Brain microvascular endothelial cell (primary cell): ENCODE measurements around the gene BHLHA15.
A peak's percentile ranks its signal among the peaks of the same experiment; 100 is the strongest.

ENCODE experiments used
- DNase-seq: peaks from one replicate; pipeline ENCODE4 v3.0.0-alpha.2; 2020
- H3K27ac ChIP-seq: fragments of 250-450 bp; sonication (Bioruptor Pico); 2 replicates; pipeline ENCODE4 v1.5.1; 2020; ENCODE audit warnings: mild to moderate bottlenecking, moderate library complexity
- H3K27me3 ChIP-seq: fragments of 250-450 bp; sonication (Bioruptor Pico); replicated peaks from 2 replicates; pipeline ENCODE4 v1.5.1; 2020; ENCODE audit warnings: mild to moderate bottlenecking
- H3K36me3 ChIP-seq: fragments of 250-450 bp; sonication (Bioruptor Pico); replicated peaks from 2 replicates; pipeline ENCODE4 v1.5.1; 2020; ENCODE audit warnings: mild to moderate bottlenecking
- H3K4me3 ChIP-seq: 2 replicates; pipeline ENCODE4 v1.5.1; 2011; ENCODE audit warnings: low read depth, mild to moderate bottlenecking, control low read depth, low read length, moderate library complexity
- in situ Hi-C: cut with HindIII; loops from 2 replicates; pipeline ENCODE4 v1.10.0; 2017; ENCODE audit warnings: low sequenced_read_pairs, low pct_ligation_motif_present
- TF ChIP-seq, protein P1 (sequence below): IDR thresholded peaks from 2 replicates; pipeline ENCODE4 v1.5.1; 2011; ENCODE audit warnings: low read depth, mild to moderate bottlenecking, moderate library complexity, low read length, control low read depth, inconsistent platforms; ENCODE audit errors: missing control alignments

BHLHA15 gene

DNA sequence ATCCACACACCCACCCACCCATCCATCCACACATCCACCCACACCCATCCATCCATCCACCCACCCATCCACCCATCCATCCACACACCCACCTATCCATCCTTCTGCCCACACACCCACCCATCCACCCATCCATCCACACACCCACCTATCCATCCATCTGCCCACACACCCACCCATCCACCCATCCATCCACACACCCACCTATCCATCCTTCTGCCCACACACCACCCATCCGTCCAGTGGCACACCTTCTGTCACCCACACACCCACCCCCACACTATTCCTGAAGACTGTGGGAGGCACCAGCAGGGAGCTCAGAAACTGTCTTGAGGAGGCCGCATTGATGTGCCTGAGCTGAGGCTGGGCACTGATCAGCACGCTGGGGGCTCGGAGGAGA lies 31.7 kb downstream of the BHLHA15 start:
- in situ Hi-C loops = no loop called here
- H3K36me3 ChIP-seq = peaks cover 22% of the 10 kb centered on the region
- H3K27ac ChIP-seq = no peak overlapping the region

DNA sequence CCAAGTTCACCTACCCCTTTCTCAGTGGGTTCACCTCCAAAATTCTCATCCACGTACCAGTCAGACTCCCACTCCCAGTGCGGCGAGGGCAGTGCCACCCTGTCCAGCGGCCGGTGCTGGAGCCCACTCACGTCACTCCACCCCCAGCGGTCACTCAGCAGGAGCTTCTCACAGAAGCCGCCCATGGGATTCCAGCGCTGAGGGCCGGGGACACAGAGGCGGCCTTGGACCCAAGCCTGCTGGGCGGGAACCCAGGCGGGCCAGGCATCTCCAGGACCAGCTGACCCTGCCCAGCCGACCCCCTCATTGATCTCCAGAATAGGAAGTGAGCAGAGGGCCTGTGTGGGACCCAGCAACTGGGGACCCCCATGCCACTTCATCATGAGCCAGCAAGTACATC lies 33.6 kb downstream of the BHLHA15 start:
- TF ChIP-seq, protein P1, sequence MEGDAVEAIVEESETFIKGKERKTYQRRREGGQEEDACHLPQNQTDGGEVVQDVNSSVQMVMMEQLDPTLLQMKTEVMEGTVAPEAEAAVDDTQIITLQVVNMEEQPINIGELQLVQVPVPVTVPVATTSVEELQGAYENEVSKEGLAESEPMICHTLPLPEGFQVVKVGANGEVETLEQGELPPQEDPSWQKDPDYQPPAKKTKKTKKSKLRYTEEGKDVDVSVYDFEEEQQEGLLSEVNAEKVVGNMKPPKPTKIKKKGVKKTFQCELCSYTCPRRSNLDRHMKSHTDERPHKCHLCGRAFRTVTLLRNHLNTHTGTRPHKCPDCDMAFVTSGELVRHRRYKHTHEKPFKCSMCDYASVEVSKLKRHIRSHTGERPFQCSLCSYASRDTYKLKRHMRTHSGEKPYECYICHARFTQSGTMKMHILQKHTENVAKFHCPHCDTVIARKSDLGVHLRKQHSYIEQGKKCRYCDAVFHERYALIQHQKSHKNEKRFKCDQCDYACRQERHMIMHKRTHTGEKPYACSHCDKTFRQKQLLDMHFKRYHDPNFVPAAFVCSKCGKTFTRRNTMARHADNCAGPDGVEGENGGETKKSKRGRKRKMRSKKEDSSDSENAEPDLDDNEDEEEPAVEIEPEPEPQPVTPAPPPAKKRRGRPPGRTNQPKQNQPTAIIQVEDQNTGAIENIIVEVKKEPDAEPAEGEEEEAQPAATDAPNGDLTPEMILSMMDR = no peak
- in situ Hi-C loops = no loop called here
- no peak for DNase-seq
- Histone ChIP-seq H3K27me3 (no peaks in the 10 kb centered on the region), H3K36me3 (peaks cover 14% of the 10 kb centered on the region), H3K27ac (no peak overlapping the region), H3K4me3 (no peak overlapping the region)

More for the DNA sequence above, 31.7 kb downstream of the BHLHA15 start:
- Histone ChIP-seq H3K27me3 (no peaks in the 10 kb centered on the region), H3K4me3 (no peak overlapping the region)
- no peak for DNase-seq
- TF ChIP-seq, protein P1 = no peak

DNA sequence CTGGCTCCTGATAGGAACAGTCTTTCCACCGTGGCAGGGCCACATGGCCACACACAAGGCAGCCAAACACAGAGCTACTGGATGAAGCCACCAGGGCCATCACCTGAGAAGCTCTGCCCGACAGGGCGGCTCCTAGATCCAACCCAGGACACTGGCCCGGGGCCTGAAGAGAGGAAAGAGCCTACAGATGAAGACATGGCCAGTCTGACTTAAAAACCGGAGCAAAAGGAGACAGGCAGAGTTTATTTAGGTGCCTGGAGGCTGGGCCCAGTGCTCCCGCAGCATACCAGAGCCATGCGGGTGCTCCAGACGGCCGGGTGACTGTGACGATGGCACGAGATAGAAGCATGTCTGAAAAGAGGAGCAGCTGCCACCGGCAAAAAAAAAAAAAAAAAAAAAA lies 36.9 kb downstream of the BHLHA15 start:
- Histone ChIP-seq H3K36me3 (peaks cover 7% of the 10 kb centered on the region), H3K4me3 (no peak overlapping the region), H3K27ac (no peak overlapping the region), H3K27me3 (no peaks in the 10 kb centered on the region)
- TF ChIP-seq, protein P1 = no peak
- in situ Hi-C loops = no loop called here
- DNase-seq = no peak

DNA sequence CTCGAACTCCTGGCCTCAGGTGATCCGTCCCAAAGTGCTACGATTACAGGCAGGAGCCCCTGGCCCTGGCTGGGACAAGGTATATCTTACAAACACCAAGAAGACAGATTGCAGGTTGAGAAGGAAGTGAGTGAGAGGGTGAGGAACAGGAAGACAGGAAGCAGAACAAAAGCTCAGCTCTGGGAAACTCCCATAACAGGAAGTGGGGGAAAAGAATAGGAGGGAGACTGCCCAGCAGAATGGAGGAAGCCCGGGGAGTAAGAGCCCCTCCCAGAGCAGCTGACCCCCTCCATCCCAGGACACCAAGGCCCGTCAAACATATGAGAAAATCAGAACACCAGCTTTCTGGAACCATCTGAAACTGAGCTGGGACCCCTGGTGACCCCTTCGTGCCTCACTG lies 37.9 kb downstream of the BHLHA15 start:
- Histone ChIP-seq H3K36me3 (peaks cover 7% of the 10 kb centered on the region), H3K27ac (no peak overlapping the region), H3K27me3 (no peaks in the 10 kb centered on the region), H3K4me3 (no peak overlapping the region)
- no peak for DNase-seq
- in situ Hi-C loops = no loop called here
- TF ChIP-seq, protein P1 = no peak

DNA sequence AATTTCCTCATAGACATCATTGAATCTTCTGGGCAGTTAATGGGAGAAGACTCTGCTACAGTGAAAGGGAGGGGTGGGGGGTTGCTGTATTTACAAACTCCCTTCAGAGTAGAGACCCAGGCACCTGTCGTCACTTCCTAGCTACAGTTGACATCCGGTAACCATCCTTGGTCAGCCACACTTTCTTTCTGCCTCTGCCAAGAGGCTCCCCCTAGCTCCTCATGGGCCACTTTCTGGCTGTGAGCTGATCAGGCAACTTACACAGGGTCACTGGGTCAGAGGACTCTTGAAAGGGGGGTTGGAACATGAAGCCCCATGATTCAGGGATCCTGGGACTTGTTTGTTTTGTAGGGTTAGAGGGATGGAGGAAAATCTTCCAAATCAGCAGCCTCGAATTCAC lies 39.5 kb downstream of the BHLHA15 start:
- Histone ChIP-seq H3K27ac (no peak overlapping the region), H3K4me3 (no peak overlapping the region), H3K36me3 (peaks cover 3% of the 10 kb centered on the region), H3K27me3 (no peaks in the 10 kb centered on the region)
- TF ChIP-seq, protein P1 = no peak
- DNase-seq = no peak
- in situ Hi-C loops = no loop called here

DNA sequence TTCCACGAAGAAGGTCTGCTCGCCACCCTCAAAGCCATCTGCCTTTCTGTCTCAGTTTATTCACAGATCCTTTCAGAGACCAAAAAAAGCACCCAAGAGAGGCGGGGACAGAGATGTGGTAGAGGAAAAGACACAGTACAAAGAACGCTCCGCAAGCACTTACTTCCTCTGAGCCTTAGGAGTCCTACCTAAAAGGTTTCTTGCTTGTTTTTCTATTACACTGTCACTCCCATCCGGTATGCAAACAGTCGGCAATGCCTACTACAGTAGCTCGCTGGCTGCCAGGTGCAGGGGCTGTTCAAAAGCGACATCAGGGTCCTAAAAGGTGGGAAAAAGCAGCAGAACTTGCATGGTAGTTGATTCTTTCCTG lies 40.0 kb downstream of the BHLHA15 start:
- Histone ChIP-seq H3K36me3 (peaks cover 2% of the 10 kb centered on the region), H3K27ac (no peak overlapping the region), H3K4me3 (peak overlapping the region; percentile 89), H3K27me3 (no peaks in the 10 kb centered on the region)
- TF ChIP-seq, protein P1 = no peak
- DNase-seq = no peak
- in situ Hi-C loops = no loop called here
